PFSK-1 (cell line): Measurements from ENCODE around the gene NTN1.

Experiments
- FOXP2 ChIP-seq: optimal IDR thresholded peaks from 2 replicates; pipeline ENCODE3; 2011; ENCODE audit warnings: borderline replicate concordance, control low read depth, inconsistent platforms; ENCODE audit not compliant: insufficient read depth; ENCODE audit errors: extremely low read length, extremely low read depth
- POLR2AphosphoS5 ChIP-seq: IDR thresholded peaks from 2 replicates; pipeline ENCODE4 v1.6.1; 2012; ENCODE audit warnings: low read depth, mild to moderate bottlenecking, control low read depth, low read length, moderate library complexity
- SIN3A ChIP-seq: IDR thresholded peaks from 2 replicates; pipeline ENCODE4 v1.6.1; 2012; ENCODE audit warnings: mild to moderate bottlenecking, low read length, moderate library complexity, borderline replicate concordance; ENCODE audit not compliant: insufficient read depth
- TAF1 ChIP-seq: IDR thresholded peaks from 2 replicates; pipeline ENCODE4 v1.6.1; 2012; ENCODE audit warnings: low read length, control low read depth, borderline replicate concordance; ENCODE audit not compliant: insufficient read depth
- TF ChIP-seq, protein P1 (sequence below), 2 experiments: IDR thresholded peaks; 2 replicates each; pipeline versions ENCODE4 v1.6.1 to v1.8.0; 2011 to 2012; ENCODE audit warnings: low read depth in 2 of 2, low read length in 2 of 2, control low read depth in 1 of 2, inconsistent platforms in 1 of 2, mild to moderate bottlenecking in 1 of 2, moderate library complexity in 1 of 2; ENCODE audit not compliant: insufficient read depth in 1 of 2

The NTN1 gene

GRCh38 chr17:9266697-9267117, 245.4 kb downstream of the NTN1 start:
- TF ChIP-seq SIN3A = no peak
- TF ChIP-seq, protein P1, sequence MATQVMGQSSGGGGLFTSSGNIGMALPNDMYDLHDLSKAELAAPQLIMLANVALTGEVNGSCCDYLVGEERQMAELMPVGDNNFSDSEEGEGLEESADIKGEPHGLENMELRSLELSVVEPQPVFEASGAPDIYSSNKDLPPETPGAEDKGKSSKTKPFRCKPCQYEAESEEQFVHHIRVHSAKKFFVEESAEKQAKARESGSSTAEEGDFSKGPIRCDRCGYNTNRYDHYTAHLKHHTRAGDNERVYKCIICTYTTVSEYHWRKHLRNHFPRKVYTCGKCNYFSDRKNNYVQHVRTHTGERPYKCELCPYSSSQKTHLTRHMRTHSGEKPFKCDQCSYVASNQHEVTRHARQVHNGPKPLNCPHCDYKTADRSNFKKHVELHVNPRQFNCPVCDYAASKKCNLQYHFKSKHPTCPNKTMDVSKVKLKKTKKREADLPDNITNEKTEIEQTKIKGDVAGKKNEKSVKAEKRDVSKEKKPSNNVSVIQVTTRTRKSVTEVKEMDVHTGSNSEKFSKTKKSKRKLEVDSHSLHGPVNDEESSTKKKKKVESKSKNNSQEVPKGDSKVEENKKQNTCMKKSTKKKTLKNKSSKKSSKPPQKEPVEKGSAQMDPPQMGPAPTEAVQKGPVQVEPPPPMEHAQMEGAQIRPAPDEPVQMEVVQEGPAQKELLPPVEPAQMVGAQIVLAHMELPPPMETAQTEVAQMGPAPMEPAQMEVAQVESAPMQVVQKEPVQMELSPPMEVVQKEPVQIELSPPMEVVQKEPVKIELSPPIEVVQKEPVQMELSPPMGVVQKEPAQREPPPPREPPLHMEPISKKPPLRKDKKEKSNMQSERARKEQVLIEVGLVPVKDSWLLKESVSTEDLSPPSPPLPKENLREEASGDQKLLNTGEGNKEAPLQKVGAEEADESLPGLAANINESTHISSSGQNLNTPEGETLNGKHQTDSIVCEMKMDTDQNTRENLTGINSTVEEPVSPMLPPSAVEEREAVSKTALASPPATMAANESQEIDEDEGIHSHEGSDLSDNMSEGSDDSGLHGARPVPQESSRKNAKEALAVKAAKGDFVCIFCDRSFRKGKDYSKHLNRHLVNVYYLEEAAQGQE (IDR thresholded peaks at IDR 0.05; ENCODE audit: insufficient read depth in 1 of 2, low read depth in 2 of 2, low read length in 2 of 2) = no peak
- TF ChIP-seq TAF1 = no peak
- no peak for TF ChIP-seq FOXP2
- no peak for TF ChIP-seq POLR2AphosphoS5

GRCh38 chr17:9268546-9268945, 247.2 kb downstream of the NTN1 start:
- TF ChIP-seq POLR2AphosphoS5 = no peak

DNA sequence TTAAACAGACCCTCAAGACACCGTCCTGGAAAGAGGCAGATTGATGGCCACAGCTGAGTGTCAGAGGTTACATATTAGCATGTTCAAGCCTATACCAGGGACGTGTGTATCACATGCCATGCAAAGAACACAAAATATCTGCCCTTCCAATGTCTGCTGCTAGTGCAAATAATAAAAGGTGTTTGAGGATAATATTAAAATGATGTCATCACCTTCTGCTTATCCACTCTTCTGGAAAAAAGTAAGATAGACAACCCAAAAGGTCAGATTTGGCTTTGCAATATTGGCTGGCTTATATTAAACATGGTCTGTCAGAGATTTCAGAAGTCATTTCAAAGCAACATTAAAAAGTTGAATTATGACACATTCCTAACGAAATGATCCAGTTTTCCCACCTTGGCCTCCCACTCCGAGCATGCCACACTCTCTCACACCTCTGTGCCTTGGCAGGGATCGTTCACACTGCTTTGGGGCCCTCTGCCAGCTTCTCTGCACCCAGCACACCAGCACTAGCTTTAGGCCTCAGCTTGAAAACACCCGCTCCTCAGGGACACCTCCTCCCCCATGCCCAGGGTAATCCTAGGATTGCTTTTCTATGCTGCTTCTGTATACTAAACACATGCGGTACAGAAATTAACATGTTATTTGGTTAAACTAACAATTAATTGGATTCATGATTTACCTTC, 248.2 kb downstream of the NTN1 start:
- TF ChIP-seq SIN3A = no peak
- no peak for TF ChIP-seq TAF1
- no peak for TF ChIP-seq FOXP2
- TF ChIP-seq POLR2AphosphoS5 = no peak
- TF ChIP-seq, protein P1 (IDR thresholded peaks at IDR 0.05; ENCODE audit: insufficient read depth in 1 of 2, low read depth in 2 of 2, low read length in 2 of 2) = no peak

- TF ChIP-seq, protein P1 (IDR thresholded peaks at IDR 0.05; ENCODE audit: insufficient read depth in 1 of 2, low read depth in 2 of 2, low read length in 2 of 2) = no peak
- no peak for TF ChIP-seq POLR2AphosphoS5
- TF ChIP-seq SIN3A = no peak
- TF ChIP-seq FOXP2 = no peak
- TF ChIP-seq TAF1 = no peak
These were observed 249.6 kb downstream of the NTN1 start for GRCh38 chr17:9270921-9271320.

DNA sequence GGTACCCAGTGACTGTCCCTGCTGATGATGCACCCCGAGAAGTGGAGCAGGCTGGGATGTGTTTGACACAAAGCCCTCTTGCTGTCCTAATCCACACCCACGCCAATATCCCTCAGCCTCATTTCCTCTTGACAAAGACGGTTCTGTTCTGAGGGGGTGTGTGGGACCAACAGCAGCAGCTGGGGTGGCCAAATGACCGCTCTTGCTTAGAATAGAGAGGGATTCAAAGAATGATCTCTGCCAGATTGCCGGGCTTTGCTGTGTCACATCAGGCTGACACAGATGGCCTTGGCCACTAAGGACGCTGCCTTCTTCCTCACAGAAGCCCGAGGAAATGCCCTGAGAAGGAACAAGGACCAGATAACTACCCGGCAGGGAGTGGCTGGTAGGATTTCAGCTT, 250.7 kb downstream of the NTN1 start:
- TF ChIP-seq, protein P1 (IDR thresholded peaks at IDR 0.05; ENCODE audit: insufficient read depth in 1 of 2, low read depth in 2 of 2, low read length in 2 of 2) = no peak
- TF ChIP-seq TAF1 (no peak), FOXP2 (no peak), SIN3A (no peak), POLR2AphosphoS5 (no peak)
